Adrenal gland (tissue), 5 donors: Measurements from ENCODE around the gene MVB12B.

ENCODE experiments used
- CTCF ChIP-seq, 6 experiments: fragments of 450-650 bp in 4 of 6; fragments of 200-600 bp in 2 of 6; sonication (generic) in 1 of 6; IDR thresholded peaks; 1 replicate in 5 of 6; 2 replicates in 1 of 6; pipeline versions ENCODE4 v1.5.1 to v1.8.0; 2016 to 2021; ENCODE audit warnings: antibody characterized with exemption in 6 of 6, mild to moderate bottlenecking in 2 of 6, moderate library complexity in 1 of 6
- POLR2A ChIP-seq, 2 donors: fragments of 450-650 bp; IDR thresholded peaks; one replicate each; pipeline ENCODE4 v1.6.1; 2017; ENCODE audit warnings: antibody characterized with exemption in 2 of 2, mild to moderate bottlenecking in 2 of 2, moderate library complexity in 1 of 2
- donor health status: DM: no; HTN: no; CAD: no.

- TF ChIP-seq POLR2A (IDR thresholded peaks at IDR 0.05), result no peak
- no peak for TF ChIP-seq CTCF (IDR thresholded peaks at IDR 0.05)
Measured at GRCh38 chr9:126395439-126396212, 69.0 kb downstream of the MVB12B start.
